Measurements from ENCODE around the gene SOX10.

Gene SOX10

DNA sequence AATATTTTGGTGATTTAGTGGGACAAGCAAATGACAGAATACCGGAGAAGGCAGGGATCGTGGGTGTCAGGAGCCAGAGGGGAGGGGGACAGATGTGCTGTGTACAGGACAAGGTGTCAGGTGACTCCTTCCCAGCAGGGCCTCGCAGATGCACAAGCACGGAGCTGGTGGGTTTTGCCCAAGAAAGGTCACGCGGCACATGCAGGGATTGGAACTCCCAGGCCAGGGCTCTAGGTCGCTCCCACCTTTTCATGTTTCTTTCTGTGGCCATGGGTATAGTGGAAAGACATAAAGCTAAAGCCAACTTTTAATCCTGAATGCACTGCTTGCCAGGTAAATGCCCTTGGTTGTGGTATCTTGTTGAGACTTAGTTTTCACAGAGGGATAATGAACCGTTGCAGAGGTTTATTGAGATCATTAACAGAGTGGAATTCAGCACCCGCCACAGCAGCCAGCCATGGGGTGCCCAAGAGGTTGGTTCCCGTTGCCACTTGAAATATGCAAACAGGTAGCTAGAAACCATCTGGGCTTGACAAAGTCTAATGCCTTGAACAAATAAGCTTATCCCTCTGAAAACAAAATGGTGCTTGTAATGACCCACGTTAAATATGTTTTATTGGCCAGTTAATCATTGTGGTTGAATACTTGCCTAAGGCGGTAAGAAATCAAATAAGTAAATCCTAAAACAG lies 41.1 kb downstream of the SOX10 start:
- TF ChIP-seq CTCF (conservative IDR thresholded peaks at IDR 0.05; ENCODE audit: low read length): no peak
- no peak for DNase-seq (ENCODE audit: low read depth)
- no peak overlapping the region for H3K4me3 ChIP-seq (ENCODE audit: low read length)

DNA sequence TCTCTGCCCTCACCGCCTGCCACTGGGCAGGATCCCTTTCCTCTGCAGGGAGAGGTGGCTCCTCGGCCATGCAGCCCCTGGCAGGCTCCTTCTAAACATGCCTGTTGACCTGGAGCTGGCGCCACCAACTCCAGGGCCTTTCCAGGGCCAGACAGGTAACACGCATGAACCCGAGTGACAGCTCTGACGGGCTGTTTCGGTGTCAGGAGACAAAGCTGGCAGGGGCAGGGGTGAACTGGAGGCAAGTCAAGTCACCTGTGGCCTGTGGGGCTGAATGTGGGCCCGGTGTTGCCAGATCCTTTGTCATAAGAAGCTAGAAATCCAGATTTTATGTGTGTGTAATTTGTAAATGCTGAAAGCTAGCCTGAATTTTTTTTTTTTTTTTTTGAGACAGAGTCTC lies 42.2 kb downstream of the SOX10 start:
- no peak for DNase-seq (ENCODE audit: low read depth)
- no peak for TF ChIP-seq CTCF (conservative IDR thresholded peaks at IDR 0.05; ENCODE audit: low read length)
- no peak overlapping the region for H3K4me3 ChIP-seq (ENCODE audit: low read length)

DNA sequence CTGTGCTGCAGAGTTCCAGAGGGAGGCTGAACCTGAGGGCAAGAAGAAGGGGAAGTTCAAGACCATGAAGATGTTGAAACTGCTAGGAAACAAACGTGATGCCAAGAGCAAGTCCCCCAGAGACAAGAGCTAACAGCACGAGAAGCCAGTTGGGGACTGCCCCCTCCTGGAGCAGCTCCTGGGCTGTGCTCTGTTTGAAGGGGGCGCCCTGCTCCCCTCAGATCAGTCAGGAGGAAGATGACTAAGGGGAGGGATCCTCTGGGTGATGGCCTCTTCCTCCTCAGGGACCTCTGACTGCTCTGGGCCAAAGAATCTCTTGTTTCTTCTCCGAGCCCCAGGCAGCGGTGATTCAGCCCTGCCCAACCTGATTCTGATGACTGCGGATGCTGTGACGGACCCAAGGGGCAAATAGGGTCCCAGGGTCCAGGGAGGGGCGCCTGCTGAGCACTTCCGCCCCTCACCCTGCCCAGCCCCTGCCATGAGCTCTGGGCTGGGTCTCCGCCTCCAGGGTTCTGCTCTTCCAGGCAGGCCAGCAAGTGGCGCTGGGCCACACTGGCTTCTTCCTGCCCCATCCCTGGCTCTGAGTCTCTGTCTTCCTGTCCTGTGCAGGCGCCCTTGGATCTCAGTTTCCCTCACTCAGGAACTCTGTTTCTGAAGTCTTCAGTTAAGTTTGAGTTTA lies 43.5 kb downstream of the SOX10 start:
- H3K4me3 ChIP-seq (ENCODE audit: low read length): no peak overlapping the region
- TF ChIP-seq CTCF (conservative IDR thresholded peaks at IDR 0.05; ENCODE audit: low read length): no peak
- no peak for DNase-seq (ENCODE audit: low read depth)

- TF ChIP-seq CTCF (conservative IDR thresholded peaks at IDR 0.05; ENCODE audit: low read length): peak; percentile 93
- DNase-seq (ENCODE audit: low read depth): peak; percentile 91
These were observed 50.5 kb downstream of the SOX10 start for GRCh38 chr22:37933711-37934376.

GRCh38 chr22:37932821-37933578 lies 51.4 kb downstream of the SOX10 start:
- no peak for TF ChIP-seq CTCF (conservative IDR thresholded peaks at IDR 0.05; ENCODE audit: low read length)
- no peak overlapping the region for H3K4me3 ChIP-seq (ENCODE audit: low read length)
- DNase-seq (ENCODE audit: low read depth): no peak

More at GRCh38 chr22:37933711-37934376, 50.5 kb downstream of the SOX10 start:
- no peak overlapping the region for H3K4me3 ChIP-seq (ENCODE audit: low read length)

DNA sequence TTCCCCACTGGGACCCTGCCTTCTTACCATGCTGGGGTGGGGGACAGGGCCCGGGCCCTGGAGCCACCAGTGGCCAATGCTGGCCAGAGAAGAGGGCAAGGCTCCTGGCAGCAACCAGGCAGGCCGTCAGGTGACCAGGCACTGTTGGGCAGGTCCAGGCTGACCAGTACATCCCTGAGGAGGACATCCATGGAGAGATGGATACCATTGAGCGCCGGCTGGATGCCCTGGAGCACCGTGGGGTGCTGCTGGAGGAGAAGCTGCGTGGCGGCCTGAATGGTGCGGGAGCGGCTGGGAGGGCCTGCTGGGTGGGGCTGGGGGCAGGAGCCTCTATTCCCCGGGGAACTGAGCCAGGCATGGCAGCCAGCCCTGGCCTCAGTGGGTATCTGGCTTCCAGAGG lies 52.0 kb downstream of the SOX10 start:
- no peak for DNase-seq (ENCODE audit: low read depth)
- H3K4me3 ChIP-seq (ENCODE audit: low read length): no peak overlapping the region
- TF ChIP-seq CTCF (conservative IDR thresholded peaks at IDR 0.05; ENCODE audit: low read length): no peak

Measured in AG10803 (cell line).